GM12891 (cell line): ENCODE results near the gene DNAJC10.

Experiments
- PAX5 ChIP-seq: IDR thresholded peaks from 2 replicates; pipeline ENCODE4 v1.6.1; 2011; ENCODE audit warnings: low read length, moderate library complexity, mild to moderate bottlenecking; ENCODE audit not compliant: insufficient read depth, severe bottlenecking
- POLR2A ChIP-seq: IDR thresholded peaks from 2 replicates; pipeline ENCODE4 v1.6.1; 2011; ENCODE audit warnings: low read depth, low read length, control low read depth
- POLR2AphosphoS5 ChIP-seq: IDR thresholded peaks from 2 replicates; pipeline ENCODE4 v1.6.1; 2011; ENCODE audit warnings: low read depth, low read length, control low read depth
- POU2F2 ChIP-seq: IDR thresholded peaks from 2 replicates; pipeline ENCODE4 v1.6.1; 2011; ENCODE audit warnings: low read depth, mild to moderate bottlenecking, control low read depth, low read length, moderate library complexity
- SPI1 ChIP-seq: IDR thresholded peaks from 2 replicates; pipeline ENCODE4 v1.6.1; 2011; ENCODE audit warnings: low read depth, low read length, control low read depth
- TAF1 ChIP-seq: IDR thresholded peaks from 2 replicates; pipeline ENCODE4 v1.6.1; 2011; ENCODE audit warnings: low read depth, low read length, control low read depth

GRCh38 chr2:182733572-182733971, 17.5 kb downstream of the DNAJC10 start:
- TF ChIP-seq POLR2AphosphoS5 (no peak), POLR2A (no peak), TAF1 (no peak), SPI1 (no peak), POU2F2 (no peak), PAX5 (no peak)
